Natural killer cell (primary cell): ENCODE measurements around the gene MUC5B. TPM values are rescaled to one million over a fixed set of nuclear protein-coding genes. Genes with fewer than 3 reads are reported as not detected.

Experiments used
- ATAC-seq, 3 donors: fragments of 150-1000 bp in 2 of 3; fragments of 200-7000 bp in 1 of 3; cut with Tn5 transposase; 1 replicate in 1 of 3; 2 replicates in 2 of 3; pipeline ENCODE4 v1.10.0; 2021; ENCODE audit warnings: mild to moderate bottlenecking in 2 of 3, moderate library complexity in 2 of 3
- DNase-seq, 2 donors: peaks; one replicate each; pipeline versions ENCODE4 v3.0.0 to v3.0.0-alpha.2; 2013 to 2021; ENCODE audit warnings: mixed read lengths in 1 of 2
- H3K27ac ChIP-seq: one replicate; pipeline ENCODE4 v1.5.1; 2013; ENCODE audit warnings: mild to moderate bottlenecking, low read length
- H3K27me3 ChIP-seq: one replicate; pipeline ENCODE4 v1.6.1; 2013; ENCODE audit warnings: low read length; ENCODE audit not compliant: control insufficient read depth, insufficient read depth
- H3K36me3 ChIP-seq: one replicate; pipeline ENCODE4 v1.6.1; 2013; ENCODE audit warnings: low read length; ENCODE audit not compliant: control insufficient read depth, insufficient read depth
- H3K4me1 ChIP-seq: one replicate; pipeline ENCODE4 v1.6.1; 2013; ENCODE audit warnings: low read length; ENCODE audit not compliant: control insufficient read depth, insufficient read depth
- H3K4me3 ChIP-seq: one replicate; pipeline ENCODE4 v1.5.1; 2013; ENCODE audit warnings: low read length
- H3K9me3 ChIP-seq: one replicate; pipeline ENCODE4 v1.6.1; 2013; ENCODE audit warnings: low read length; ENCODE audit not compliant: control insufficient read depth, insufficient read depth
- H3K27ac Mint-ChIP-seq, 2 donors: one replicate each; pipeline ENCODE4 v1.8.0; 2022; ENCODE audit warnings: mild to moderate bottlenecking in 2 of 2, mixed read lengths in 2 of 2, moderate library complexity in 1 of 2
- H3K27me3 Mint-ChIP-seq, 2 donors: one replicate each; pipeline ENCODE4 v1.8.0; 2022; ENCODE audit warnings: low read depth in 2 of 2, mixed read lengths in 2 of 2
- H3K36me3 Mint-ChIP-seq: one replicate; pipeline ENCODE4 v1.8.0; 2022; ENCODE audit warnings: mixed read lengths
- H3K4me1 Mint-ChIP-seq, 2 donors: one replicate each; pipeline ENCODE4 v1.8.0; 2022; ENCODE audit warnings: mixed read lengths in 2 of 2
- H3K4me3 Mint-ChIP-seq: one replicate; pipeline ENCODE4 v1.8.0; 2022; ENCODE audit warnings: mild to moderate bottlenecking, moderate library complexity, mixed read lengths
- H3K9me3 Mint-ChIP-seq, 2 donors: one replicate each; pipeline ENCODE4 v1.8.0; 2022; ENCODE audit warnings: mixed read lengths in 2 of 2
- WGBS: methylation state at CpG from one replicate; pipeline ENCODE4 v1.1.7; 2013; ENCODE audit warnings: missing lambda C conversion rate; ENCODE audit not compliant: insufficient coverage; 5-methylcytosine and 5-hydroxymethylcytosine counted together
- intact Hi-C: fragments of 100-400 bp; cut with micrococcal nuclease; formaldehyde crosslinking; loops from one replicate; pipeline ENCODE4 v1.14.2; 2022
- total RNA-seq, 4 donors: library from RNA; stranded (reverse); fragments of 120-200 nt in 1 of 4; gene quantifications; one replicate each; pipeline versions ENCODE4 v1.2.3 to v1.2.4, GENCODE V29; 2013 to 2022
- TF ChIP-seq, protein P1 (sequence below): fragments of 200-600 bp; IDR thresholded peaks from one replicate; pipeline ENCODE4 v1.8.0; 2022; ENCODE audit warnings: antibody characterized with exemption

The MUC5B gene
- total RNA-seq, 3 donors from 2014 or later (not counting 1 experiment from before 2014, with no cell fraction given): not detected

DNA sequence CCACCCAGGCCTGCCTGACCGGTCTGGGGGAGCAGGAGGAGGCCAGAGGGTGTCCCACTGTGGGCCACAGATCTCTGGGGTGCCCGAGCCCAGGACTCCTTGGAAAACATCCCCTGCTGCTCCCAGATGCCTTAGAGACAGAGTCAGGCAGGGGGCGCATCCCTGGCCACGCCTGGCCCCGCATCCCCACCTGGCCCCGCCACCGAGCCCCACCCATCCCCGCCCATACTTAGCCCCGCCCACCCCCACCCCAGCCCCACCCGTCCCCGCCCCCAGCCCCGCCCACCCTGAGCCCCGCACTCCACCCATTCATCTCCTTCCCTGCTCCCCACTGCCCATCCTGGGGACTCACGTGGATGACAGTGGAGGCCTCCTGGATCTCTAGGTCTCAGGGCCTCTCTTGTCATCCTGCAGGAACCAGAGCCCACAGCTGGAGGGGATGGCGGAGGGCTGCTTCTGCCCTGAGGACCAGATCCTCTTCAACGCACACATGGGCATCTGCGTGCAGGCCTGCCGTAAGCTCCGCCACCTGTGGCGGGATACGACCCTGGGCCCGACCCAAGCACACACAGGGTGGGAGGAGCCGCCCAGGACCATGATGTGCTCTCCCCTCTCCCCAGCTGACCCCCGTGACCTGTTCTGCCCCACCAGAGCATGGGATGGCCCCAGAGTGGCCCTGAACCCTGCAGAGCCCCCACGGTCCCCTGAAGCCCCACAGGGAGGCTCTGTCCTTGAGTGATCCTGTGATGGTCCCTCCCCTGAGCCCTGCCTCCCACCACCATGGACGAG lies 33.6 kb downstream of the MUC5B start:
- no peak overlapping the region for H3K27ac Mint-ChIP-seq
- no peak overlapping the region for H3K4me3 Mint-ChIP-seq
- 91% methylated on average over 16 of the region's 26 CpGs for WGBS
- TF ChIP-seq, protein P1, sequence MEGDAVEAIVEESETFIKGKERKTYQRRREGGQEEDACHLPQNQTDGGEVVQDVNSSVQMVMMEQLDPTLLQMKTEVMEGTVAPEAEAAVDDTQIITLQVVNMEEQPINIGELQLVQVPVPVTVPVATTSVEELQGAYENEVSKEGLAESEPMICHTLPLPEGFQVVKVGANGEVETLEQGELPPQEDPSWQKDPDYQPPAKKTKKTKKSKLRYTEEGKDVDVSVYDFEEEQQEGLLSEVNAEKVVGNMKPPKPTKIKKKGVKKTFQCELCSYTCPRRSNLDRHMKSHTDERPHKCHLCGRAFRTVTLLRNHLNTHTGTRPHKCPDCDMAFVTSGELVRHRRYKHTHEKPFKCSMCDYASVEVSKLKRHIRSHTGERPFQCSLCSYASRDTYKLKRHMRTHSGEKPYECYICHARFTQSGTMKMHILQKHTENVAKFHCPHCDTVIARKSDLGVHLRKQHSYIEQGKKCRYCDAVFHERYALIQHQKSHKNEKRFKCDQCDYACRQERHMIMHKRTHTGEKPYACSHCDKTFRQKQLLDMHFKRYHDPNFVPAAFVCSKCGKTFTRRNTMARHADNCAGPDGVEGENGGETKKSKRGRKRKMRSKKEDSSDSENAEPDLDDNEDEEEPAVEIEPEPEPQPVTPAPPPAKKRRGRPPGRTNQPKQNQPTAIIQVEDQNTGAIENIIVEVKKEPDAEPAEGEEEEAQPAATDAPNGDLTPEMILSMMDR: no peak
- no peaks in the 10 kb centered on the region for H3K9me3 ChIP-seq
- H3K4me1 ChIP-seq: no peaks in the 10 kb centered on the region
- no peak overlapping the region for H3K27ac ChIP-seq
- DNase-seq (no peak), ATAC-seq (no peak)
- no peaks in the 10 kb centered on the region for H3K36me3 Mint-ChIP-seq
- intact Hi-C loops: no loop called here
- no peaks in the 10 kb centered on the region for H3K27me3 ChIP-seq
- H3K36me3 ChIP-seq: no peaks in the 10 kb centered on the region
- H3K9me3 Mint-ChIP-seq: no peaks in the 10 kb centered on the region
- no peak overlapping the region for H3K4me3 ChIP-seq
- no peaks in the 10 kb centered on the region for H3K27me3 Mint-ChIP-seq
- H3K4me1 Mint-ChIP-seq: no peaks in the 10 kb centered on the region

DNA sequence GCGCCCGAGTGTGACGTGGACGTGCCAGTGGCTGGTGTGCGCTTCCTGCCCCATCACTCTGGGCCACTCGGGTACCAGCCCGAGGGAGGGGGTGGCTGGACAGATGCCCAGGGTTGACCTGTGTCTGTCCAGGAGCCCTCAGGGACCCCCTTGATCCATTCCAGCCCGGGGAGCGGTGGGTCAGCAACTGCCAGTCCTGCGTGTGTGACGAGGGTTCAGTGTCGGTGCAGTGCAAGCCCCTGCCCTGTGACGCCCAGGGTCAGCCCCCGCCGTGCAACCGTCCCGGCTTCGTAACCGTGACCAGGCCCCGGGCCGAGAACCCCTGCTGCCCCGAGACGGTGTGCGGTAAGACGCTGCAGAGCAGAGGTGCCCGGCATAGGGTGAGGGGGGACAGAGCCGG lies 34.5 kb downstream of the MUC5B start:
- H3K9me3 Mint-ChIP-seq: no peaks in the 10 kb centered on the region
- intact Hi-C loops: no loop called here
- H3K4me1 Mint-ChIP-seq: peaks cover 0 to 5% of the 10 kb centered on the region in 2 donors
- peaks cover 8% of the 10 kb centered on the region for H3K4me1 ChIP-seq
- H3K27me3 Mint-ChIP-seq: no peaks in the 10 kb centered on the region
- no peak overlapping the region for H3K27ac ChIP-seq
- TF ChIP-seq, protein P1: no peak
- H3K4me3 ChIP-seq: no peak overlapping the region
- ATAC-seq (no peak), DNase-seq (no peak)
- WGBS: 94% methylated on average over 27 of the region's 27 CpGs
- H3K36me3 ChIP-seq: no peaks in the 10 kb centered on the region
- no peak overlapping the region for H3K4me3 Mint-ChIP-seq
- H3K27me3 ChIP-seq: no peaks in the 10 kb centered on the region
- H3K36me3 Mint-ChIP-seq: no peaks in the 10 kb centered on the region
- no peak overlapping the region for H3K27ac Mint-ChIP-seq
- no peaks in the 10 kb centered on the region for H3K9me3 ChIP-seq

DNA sequence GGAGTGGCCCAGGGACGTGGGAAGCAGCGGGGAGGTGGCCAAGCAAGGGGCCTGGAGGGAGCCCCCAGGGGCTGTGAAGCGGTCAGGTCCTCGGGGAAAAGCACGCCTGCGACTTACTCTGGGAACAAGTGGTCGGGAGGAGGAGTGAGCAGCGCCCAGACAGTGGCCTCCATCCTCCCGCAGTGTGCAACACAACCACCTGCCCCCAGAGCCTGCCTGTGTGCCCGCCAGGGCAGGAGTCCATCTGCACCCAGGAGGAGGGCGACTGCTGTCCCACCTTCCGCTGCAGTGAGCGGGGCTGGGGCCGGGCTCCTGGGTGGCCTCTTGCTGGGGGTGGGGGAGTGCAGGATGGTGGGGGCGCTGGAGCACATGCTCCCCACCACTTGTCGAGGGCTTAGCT lies 35.0 kb downstream of the MUC5B start:
- peaks cover 13% of the 10 kb centered on the region for H3K4me1 ChIP-seq
- intact Hi-C loops: no loop called here
- TF ChIP-seq, protein P1: no peak
- WGBS: 92% methylated on average over 16 of the region's 16 CpGs
- Mint-ChIP-seq H3K27ac (no peak overlapping the region), H3K4me1 (peaks cover 0 to 11% of the 10 kb centered on the region in 2 donors), H3K36me3 (no peaks in the 10 kb centered on the region), H3K9me3 (no peaks in the 10 kb centered on the region), H3K4me3 (no peak overlapping the region), H3K27me3 (no peaks in the 10 kb centered on the region)
- DNase-seq (no peak), ATAC-seq (no peak)
- H3K36me3 ChIP-seq: no peaks in the 10 kb centered on the region
- H3K27me3 ChIP-seq: no peaks in the 10 kb centered on the region
- H3K9me3 ChIP-seq: no peaks in the 10 kb centered on the region
- H3K4me3 ChIP-seq: no peak overlapping the region
- H3K27ac ChIP-seq: no peak overlapping the region
